ENCODE results near the gene ZNF879. TPM values are rescaled to one million over a fixed set of nuclear protein-coding genes. Genes with fewer than 3 reads are reported as not detected.

Gene ZNF879
- total and polyA plus RNA-seq, 2 donors (not counting 1 experiment from before 2014, with no cell fraction given): 1.5 to 7.1 TPM

DNA sequence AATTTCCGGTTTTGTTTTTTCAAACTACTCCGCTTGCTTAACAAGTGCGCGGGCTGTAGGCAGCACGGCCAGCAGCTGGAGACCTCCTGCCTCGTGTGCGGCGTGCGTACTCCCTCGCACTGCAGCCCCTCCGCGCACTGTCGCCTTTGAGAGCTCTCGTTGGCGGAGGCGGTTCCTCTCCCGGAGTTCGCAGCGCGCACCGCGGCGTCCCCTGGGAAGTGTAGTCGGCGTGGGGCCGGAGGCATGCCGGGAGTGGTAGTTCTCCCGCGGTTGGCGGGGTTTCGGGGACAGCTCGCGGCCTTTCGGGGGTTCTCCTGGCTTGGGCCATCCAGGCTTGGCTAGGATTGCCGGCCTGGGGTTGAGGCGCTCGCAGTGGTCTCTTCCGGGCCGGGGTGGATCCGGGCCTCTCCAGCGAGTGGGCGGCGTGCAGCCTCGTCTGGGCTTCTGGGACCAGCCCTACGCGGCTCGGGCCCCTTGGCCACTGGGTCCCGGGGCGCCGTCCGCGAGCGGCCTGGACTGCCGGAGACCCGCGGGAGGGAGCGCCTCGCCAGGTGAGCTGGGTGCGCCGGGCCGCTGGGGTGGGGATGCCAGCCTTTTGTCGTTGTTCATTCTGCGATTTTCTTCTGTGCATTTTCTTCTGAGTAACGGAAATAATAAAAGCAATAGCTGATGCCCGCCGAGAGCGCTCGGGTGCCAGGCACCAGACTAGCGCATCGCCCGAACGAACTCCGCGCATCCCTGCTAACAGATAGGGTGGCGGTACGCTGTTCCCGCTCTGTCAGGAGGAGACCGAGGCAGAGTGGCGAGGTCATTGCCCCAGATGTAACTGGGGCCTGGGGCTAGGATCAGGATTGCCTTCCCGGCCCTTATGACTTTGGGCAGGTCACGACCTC lies 36.8 kb downstream of the ZNF879 start, which contains the start of gene ZNF354C:
Gene ZNF354C, plus strand, starts transcription at position 258 of the 893 bp plus-strand sequence. CDS start 1,696 bp downstream, outside the sequence.
- Histone ChIP-seq H3K79me2 (ENCODE audit: control insufficient read depth, insufficient read depth, low read length) (peaks cover 8% of the 10 kb centered on the region), H4K20me1 (ENCODE audit: control insufficient read depth, extremely low read depth, insufficient read depth, low read length) (no peaks in the 10 kb centered on the region), H3K4me1 (ENCODE audit: control insufficient read depth, extremely low read depth, insufficient read depth, low read length) (no peaks in the 10 kb centered on the region), H3K27ac (ENCODE audit: insufficient read depth, low read length) (peak within 1 kb of the TSS; percentile 49), H3K9me3 (ENCODE audit: control insufficient read depth, insufficient read depth, low read depth, low read length) (no peaks in the 10 kb centered on the region), H3K36me3 (ENCODE audit: control insufficient read depth, insufficient read depth, low read length) (no peaks in the 10 kb centered on the region), H3K27me3 (ENCODE audit: control insufficient read depth, insufficient read depth, low read length) (no peaks in the 10 kb centered on the region), H3K4me2 (ENCODE audit: extremely low read depth, insufficient read depth, low read length) (peak within 1 kb of the TSS; percentile 81), H2AFZ (ENCODE audit: low read length) (peak within 1 kb of the TSS; percentile 78), H3K9ac (ENCODE audit: insufficient read depth, low read length) (peak within 1 kb of the TSS; percentile 66), H3K4me3 (replicated peaks in 1 of 4; ENCODE audit: control extremely low read depth in 1 of 4, insufficient read depth in 1 of 4, low read depth in 3 of 4, low read length in 4 of 4) (peak within 1 kb of the TSS; percentile 47 to 84 (median 66))
- peak; percentile 90 to 91 for DNase-seq (ENCODE audit: low read depth in 2 of 2)
- TF ChIP-seq, protein P1, sequence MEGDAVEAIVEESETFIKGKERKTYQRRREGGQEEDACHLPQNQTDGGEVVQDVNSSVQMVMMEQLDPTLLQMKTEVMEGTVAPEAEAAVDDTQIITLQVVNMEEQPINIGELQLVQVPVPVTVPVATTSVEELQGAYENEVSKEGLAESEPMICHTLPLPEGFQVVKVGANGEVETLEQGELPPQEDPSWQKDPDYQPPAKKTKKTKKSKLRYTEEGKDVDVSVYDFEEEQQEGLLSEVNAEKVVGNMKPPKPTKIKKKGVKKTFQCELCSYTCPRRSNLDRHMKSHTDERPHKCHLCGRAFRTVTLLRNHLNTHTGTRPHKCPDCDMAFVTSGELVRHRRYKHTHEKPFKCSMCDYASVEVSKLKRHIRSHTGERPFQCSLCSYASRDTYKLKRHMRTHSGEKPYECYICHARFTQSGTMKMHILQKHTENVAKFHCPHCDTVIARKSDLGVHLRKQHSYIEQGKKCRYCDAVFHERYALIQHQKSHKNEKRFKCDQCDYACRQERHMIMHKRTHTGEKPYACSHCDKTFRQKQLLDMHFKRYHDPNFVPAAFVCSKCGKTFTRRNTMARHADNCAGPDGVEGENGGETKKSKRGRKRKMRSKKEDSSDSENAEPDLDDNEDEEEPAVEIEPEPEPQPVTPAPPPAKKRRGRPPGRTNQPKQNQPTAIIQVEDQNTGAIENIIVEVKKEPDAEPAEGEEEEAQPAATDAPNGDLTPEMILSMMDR (conservative IDR thresholded peaks at IDR 0.05 in 1 of 2, IDR thresholded peaks at IDR 0.05 in 1 of 2; ENCODE audit: low read depth in 1 of 2, low read length in 2 of 2): no peak
- no peak for TF ChIP-seq EZH2 (IDR thresholded peaks at IDR 0.05; ENCODE audit: low read length, missing control alignments)

DNA sequence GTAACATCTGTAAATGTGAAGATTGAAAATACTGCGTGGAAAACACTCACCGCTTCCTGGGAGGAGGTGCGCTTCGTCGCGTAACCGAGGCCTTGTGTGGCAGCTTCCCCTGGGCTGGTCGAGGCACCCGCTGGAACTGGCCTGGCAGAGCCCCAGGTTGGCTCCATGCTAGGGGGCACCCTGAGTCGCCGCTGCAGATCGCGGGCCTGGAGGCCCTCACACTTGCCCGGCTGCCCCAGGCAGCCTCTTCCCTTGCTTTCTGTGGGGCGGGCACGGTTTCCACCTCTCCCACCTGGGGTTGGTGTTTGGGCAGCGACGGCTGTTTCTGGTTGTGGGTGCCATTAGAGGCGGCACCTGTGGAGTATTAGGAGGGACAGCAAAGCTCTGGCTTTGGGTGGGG lies 37.4 kb downstream of the ZNF879 start:
- no peaks in the 10 kb centered on the region for H3K9me3 ChIP-seq (ENCODE audit: control insufficient read depth, insufficient read depth, low read depth, low read length)
- DNase-seq (ENCODE audit: low read depth in 2 of 2): no peak
- no peaks in the 10 kb centered on the region for H3K36me3 ChIP-seq (ENCODE audit: control insufficient read depth, insufficient read depth, low read length)
- no peaks in the 10 kb centered on the region for H4K20me1 ChIP-seq (ENCODE audit: control insufficient read depth, extremely low read depth, insufficient read depth, low read length)
- TF ChIP-seq EZH2 (IDR thresholded peaks at IDR 0.05; ENCODE audit: low read length, missing control alignments): no peak
- TF ChIP-seq, protein P1 (conservative IDR thresholded peaks at IDR 0.05 in 1 of 2, IDR thresholded peaks at IDR 0.05 in 1 of 2; ENCODE audit: low read depth in 1 of 2, low read length in 2 of 2): no peak
- H3K27ac ChIP-seq (ENCODE audit: insufficient read depth, low read length): peak overlapping the region; percentile 49
- peaks cover 8% of the 10 kb centered on the region for H3K79me2 ChIP-seq (ENCODE audit: control insufficient read depth, insufficient read depth, low read length)
- peak overlapping the region; percentile 47 to 84 (median 66) for H3K4me3 ChIP-seq (replicated peaks in 1 of 4; ENCODE audit: control extremely low read depth in 1 of 4, insufficient read depth in 1 of 4, low read depth in 3 of 4, low read length in 4 of 4)
- peak overlapping the region; percentile 78 for H2AFZ ChIP-seq (ENCODE audit: low read length)
- H3K27me3 ChIP-seq (ENCODE audit: control insufficient read depth, insufficient read depth, low read length): no peaks in the 10 kb centered on the region
- no peaks in the 10 kb centered on the region for H3K4me1 ChIP-seq (ENCODE audit: control insufficient read depth, extremely low read depth, insufficient read depth, low read length)
- H3K9ac ChIP-seq (ENCODE audit: insufficient read depth, low read length): peak overlapping the region; percentile 66
- H3K4me2 ChIP-seq (ENCODE audit: extremely low read depth, insufficient read depth, low read length): peak overlapping the region; percentile 81

DNA sequence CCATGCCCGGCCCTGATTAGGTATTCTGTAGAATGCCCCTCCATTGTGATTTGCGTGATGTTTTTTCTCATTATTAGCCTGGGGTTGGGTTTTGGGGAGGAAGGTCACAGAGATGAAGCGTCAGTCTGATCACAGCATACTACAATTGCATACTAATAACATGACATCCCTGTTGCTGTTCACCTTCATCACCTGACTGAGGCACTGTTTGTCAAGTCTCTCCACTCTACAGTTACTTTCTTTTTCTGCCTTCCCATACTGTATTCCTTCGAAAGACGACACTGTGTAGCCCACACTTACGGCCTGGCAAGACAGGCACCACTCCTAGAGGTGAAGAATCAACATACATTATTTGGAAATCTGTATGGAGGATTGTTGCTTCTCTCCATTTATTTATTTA lies 42.1 kb downstream of the ZNF879 start:
- no peaks in the 10 kb centered on the region for H4K20me1 ChIP-seq (ENCODE audit: control insufficient read depth, extremely low read depth, insufficient read depth, low read length)
- no peak overlapping the region for H2AFZ ChIP-seq (ENCODE audit: low read length)
- H3K79me2 ChIP-seq (ENCODE audit: control insufficient read depth, insufficient read depth, low read length): peaks cover 8% of the 10 kb centered on the region
- H3K4me3 ChIP-seq (replicated peaks in 1 of 4; ENCODE audit: control extremely low read depth in 1 of 4, insufficient read depth in 1 of 4, low read depth in 3 of 4, low read length in 4 of 4): no peak overlapping the region
- no peaks in the 10 kb centered on the region for H3K27me3 ChIP-seq (ENCODE audit: control insufficient read depth, insufficient read depth, low read length)
- H3K4me2 ChIP-seq (ENCODE audit: extremely low read depth, insufficient read depth, low read length): no peak overlapping the region
- no peak for DNase-seq (ENCODE audit: low read depth in 2 of 2)
- no peaks in the 10 kb centered on the region for H3K4me1 ChIP-seq (ENCODE audit: control insufficient read depth, extremely low read depth, insufficient read depth, low read length)
- TF ChIP-seq EZH2 (IDR thresholded peaks at IDR 0.05; ENCODE audit: low read length, missing control alignments): no peak
- TF ChIP-seq, protein P1 (conservative IDR thresholded peaks at IDR 0.05 in 1 of 2, IDR thresholded peaks at IDR 0.05 in 1 of 2; ENCODE audit: low read depth in 1 of 2, low read length in 2 of 2): no peak
- H3K9me3 ChIP-seq (ENCODE audit: control insufficient read depth, insufficient read depth, low read depth, low read length): peaks cover 3% of the 10 kb centered on the region
- no peak overlapping the region for H3K9ac ChIP-seq (ENCODE audit: insufficient read depth, low read length)
- H3K36me3 ChIP-seq (ENCODE audit: control insufficient read depth, insufficient read depth, low read length): peaks cover 2% of the 10 kb centered on the region
- no peak overlapping the region for H3K27ac ChIP-seq (ENCODE audit: insufficient read depth, low read length)
